ENCODE data around the gene TMED8. TPM values are rescaled to one million over a fixed set of nuclear protein-coding genes. Genes with fewer than 3 reads are reported as not detected.
"Not testable (repeated sequence)": the region's sequence is repeated elsewhere in the genome, so short reads cannot be mapped to it uniquely, and the experiment has no call there.

Gene TMED8
- total RNA-seq, 1 experiment from 2014 or later, result 3.1 TPM

DNA sequence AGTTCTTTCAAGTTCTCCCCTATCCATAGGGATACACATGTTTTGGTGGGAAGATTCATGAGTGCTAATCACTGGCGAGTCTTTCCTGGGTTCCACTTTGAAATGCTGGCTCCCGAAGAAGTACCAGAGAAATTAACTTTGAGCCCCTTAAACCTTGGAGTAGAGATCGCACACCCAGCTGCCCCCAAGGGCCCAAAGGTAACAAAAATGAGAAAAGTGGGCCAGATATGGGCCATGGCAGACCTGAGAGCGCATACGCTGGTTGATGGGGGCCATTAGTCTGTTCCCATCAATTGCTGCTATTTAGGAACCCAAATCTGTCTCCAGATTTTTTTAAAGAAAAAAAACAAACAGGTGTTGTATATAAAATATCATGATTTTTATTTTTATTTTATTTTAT lies 53.9 kb downstream of the TMED8 start:
- no peak for DNase-seq (ENCODE audit: low spot score)

DNA sequence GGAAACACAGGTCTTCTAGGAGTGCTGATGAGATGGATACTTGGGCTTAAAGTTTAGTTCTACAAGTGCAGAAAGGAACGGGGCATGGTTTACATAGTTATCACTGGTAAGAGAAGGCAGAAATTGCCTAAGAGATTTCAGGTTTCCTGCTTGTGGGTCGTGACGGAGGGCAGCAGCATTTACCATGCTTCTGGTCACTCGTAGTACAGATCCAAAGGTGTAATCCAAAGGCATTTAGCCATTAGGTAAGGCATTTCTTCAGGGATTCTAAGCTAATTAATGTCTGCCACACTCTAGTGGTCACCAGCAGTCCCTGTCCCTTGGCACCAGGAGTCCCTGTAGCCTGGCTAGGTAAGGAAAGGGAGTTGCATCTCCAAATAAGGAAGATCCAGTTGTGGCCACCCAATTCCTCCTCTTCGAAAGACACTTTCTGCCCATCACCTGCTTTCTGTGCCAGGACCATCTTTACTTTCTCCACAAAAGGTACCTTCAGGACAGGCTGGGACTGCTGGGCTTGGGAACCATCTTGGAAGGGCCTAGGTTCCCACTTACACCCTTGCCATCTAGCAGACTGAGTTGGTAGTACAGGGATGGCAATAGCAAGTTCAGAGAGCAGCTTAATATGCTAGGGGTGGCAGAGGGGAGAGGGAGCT lies 54.5 kb downstream of the TMED8 start:
- no peak for DNase-seq (ENCODE audit: low spot score)

DNA sequence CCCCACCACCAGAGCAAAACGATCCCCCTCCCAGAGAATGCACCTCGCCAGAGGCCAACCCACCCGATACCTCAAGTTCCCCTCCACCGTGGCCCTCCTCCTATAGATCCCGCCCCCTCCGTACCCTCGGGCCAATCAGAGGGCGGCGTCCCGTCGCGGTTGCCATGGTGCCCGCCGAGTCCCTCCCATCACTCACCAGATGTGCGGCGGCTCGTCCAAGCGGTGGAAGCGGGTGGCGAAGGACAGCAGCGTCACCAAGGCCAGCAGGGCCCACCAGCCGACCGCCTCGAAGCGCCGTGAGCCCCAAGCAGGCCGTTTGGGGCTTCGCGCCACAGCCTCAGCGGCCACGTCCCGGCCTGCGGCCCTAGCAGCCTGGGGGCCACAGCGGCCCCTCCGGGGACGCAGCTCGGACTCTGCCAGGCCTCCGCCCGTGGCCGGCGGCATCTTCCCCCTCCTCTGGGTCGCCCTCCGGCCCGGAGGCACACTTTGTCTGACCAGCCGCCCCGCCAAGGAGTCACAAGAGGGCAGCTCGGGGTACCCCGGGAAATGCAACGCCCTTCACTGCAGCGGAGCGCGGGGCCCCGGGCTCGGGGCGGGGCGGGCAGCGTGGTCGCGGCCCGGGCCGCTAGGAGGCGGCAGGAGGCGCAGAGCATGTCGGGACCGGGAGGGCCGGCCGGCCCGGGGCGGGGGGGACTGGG lies 56.5 kb downstream of the TMED8 start, which contains the start of gene POMT2:
TSS of gene POMT2 (minus strand) at position 646 of the 698 bp plus-strand sequence. CDS start at position 444, 202 bp downstream.
- DNase-seq (ENCODE audit: low spot score), result peak; percentile 82

DNA sequence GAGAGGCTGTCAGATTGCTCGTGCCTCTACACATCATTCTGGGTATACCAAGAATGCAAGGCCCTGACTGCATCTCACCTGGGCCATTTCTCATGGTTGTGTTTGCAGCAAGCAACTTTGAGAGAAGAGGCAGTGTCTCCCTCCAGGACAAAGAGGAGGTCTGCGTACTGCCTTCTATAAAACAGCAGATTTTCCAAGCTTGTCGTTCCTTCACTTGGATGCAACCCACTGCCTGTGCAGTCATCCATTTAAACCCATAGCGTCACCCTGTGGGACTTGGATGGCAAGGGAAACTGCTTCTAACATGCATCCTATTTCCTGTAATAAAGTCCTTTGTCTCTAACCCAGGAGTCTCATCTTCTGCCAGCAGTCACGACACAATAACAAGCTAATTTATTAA lies 57.5 kb downstream of the TMED8 start:
- no peak for DNase-seq (ENCODE audit: low spot score)

DNA sequence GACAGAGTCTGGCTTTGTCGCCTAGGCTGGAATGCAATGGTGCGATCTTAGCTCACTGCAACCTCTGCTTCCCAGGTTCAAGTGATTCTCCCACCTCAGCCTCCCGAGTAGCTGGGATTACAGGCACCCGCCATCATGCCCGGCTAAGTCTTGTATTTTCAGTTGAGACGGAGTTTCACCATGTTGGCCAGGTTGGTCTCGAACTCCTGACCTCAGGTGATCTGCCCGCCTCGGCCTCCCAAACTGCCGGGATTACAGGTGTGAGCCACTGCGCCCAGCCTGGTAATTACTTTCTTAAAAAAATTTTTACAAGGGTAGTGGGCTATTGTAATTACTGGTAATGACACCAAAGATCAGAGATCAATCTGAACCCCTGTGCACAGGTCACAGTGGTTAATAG lies 58.1 kb downstream of the TMED8 start:
- not testable (repeated sequence) for DNase-seq (ENCODE audit: low spot score)

DNA sequence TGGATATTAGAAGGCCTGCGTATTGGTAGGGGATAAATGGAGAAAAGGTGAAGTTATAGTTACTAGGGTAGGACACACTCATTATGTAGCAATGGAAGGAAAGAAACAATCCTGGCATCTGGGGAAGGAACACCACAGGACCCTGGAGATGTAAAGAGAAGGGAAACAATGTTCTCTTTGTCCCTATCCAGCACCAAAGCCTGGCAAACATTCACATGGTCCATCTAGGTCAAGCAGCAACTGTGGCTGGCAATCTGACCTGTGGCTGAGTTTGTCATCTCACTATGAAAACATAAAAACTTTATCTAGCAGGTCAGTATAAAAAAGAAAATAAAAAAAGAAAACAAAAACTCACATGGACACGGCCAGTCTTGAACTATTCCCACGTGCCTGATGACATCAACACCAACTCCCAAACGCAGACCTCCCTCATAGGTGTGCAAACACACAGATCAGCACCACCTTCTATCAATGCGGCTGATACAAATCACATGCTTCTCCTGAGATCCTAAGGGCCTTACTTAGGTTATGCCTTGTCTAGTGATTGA lies 58.8 kb downstream of the TMED8 start:
- no peak for DNase-seq (ENCODE audit: low spot score)

DNA sequence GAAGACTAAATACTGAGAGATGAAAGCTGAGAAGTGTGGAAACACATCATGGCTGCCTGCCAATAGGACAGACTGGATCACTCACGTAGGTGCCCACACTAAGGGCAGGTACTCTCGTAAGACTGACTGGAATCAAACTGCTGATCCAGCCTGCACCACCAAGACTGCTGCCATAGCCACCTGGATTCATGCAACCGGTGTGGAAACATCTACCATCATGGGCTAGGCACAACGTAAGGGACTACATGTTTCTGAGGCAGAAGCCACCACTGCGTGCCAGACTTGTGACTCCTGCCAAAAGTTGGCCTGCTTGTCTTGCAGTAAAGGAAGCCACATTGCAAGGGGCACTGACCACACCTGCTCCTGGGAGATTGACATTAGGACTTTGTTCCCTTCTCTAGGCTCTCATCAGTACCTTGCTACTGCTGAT lies 60.0 kb downstream of the TMED8 start:
- no peak for DNase-seq (ENCODE audit: low spot score)

DNA sequence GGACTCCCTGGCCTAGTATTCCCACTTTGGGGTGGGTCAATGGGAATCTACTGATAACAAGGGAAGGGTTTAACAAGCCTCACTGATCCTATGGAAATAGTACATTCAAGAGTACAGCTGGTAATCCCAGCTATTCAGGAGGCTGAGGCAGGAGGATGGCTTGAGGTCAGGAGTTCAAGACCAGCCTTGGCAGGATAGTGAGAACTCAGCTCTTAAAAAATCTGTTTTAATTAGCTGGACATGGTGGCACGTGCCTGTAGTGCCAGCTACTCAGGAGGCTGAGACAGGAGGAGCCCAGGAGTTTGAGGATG lies 60.7 kb downstream of the TMED8 start:
- DNase-seq (ENCODE audit: low spot score), result no peak

DNA sequence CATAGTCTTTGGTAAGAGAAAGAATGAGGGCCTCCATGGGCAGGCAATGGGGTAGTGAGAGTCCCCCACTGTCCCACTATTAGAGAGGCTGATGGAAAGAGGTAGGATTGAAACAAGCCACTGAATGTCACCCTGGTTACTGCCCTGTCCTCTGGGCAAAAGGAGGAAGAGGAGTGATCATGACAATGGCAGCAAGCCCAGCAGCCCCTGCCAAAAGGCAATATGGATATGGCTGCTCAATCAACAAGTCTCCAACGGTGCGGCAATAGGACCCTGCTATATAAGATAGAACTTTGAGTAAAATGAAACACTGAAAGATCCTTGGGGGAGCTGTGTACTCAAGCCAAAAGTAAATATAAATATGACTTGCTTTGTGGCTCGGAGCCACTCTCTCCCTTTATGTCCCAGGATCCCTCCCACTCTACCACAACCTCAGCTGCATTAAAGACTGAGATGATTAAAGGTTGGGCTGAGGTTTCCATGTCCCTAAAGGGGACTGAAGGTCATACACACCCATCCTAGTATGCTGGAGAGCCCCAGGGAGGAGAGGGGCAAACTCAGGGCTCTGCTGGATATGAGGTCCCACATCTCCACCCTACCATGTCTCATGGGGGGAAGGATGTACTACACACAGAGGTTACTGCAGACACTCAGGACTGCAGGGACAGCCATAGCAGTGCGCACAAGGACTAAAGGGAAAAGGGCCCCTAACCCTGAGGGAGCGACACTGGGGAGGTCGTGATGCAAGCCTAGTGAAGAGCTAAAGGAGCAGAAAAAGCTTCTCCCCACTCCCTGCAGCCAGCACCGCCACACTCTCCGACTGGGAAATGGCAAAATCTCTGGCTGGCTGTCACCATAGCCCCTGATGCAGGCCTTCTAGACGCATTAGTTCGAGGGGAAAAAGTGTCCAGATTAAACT lies 62.1 kb downstream of the TMED8 start:
- DNase-seq (ENCODE audit: low spot score), result no peak

DNA sequence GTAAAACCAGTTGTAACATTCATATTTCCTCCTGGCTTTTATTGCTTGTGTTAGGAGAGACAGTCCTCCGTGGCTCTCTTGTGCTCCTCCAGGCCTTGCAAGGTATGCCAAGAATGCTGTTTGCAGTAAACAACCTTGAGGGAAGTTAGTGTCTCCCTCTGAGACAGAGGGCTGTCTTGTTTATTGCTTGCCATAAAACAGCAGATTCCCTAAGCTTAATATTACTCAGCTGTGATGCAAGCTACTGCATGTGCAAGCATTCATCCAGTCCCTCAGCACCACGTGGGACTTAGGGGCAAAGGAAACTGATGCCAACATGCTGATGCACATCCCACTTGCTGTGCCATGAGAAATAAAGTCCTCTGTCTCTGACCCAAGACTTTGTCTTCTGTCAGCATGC lies 62.9 kb downstream of the TMED8 start:
- no peak for DNase-seq (ENCODE audit: low spot score)

DNA sequence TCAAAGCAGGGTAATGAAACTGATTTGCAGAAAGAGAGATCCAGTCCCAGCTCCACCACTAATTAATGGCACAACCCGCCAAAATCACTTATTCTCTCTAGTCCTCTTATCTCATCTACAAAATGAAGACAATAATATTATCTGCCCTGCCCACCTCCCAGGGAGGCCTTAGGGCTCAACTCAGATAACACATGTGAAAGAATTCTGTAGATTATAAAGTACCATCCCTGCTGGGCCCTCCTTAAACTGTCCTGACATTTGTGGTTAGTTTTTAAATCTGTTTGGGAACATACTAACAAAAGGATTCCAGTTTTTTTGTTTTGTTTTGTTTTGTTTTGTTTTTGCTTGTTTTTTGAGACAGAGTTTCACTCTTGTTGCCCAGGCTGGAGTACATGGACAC lies 63.5 kb downstream of the TMED8 start:
- DNase-seq (ENCODE audit: low spot score), result no peak

DNA sequence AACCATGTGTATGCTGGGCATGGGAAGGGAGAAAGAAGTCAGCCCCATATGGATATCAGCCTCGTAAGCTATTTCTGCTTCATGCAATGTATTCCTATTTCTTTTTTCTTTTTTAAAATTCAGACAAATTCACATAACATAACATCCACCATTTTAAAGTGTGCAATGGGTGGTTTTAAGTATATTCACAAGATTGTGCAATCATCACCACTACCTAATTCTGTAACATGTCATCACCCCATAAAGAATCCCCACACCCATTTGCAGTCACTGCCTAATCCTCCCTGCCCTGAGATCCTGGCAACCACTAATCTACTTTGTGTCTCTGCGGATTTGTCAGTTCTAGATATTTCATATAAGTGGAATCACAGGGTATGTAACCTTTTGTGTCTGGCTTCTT lies 65.7 kb downstream of the TMED8 start:
- DNase-seq (ENCODE audit: low spot score), result no peak

DNA sequence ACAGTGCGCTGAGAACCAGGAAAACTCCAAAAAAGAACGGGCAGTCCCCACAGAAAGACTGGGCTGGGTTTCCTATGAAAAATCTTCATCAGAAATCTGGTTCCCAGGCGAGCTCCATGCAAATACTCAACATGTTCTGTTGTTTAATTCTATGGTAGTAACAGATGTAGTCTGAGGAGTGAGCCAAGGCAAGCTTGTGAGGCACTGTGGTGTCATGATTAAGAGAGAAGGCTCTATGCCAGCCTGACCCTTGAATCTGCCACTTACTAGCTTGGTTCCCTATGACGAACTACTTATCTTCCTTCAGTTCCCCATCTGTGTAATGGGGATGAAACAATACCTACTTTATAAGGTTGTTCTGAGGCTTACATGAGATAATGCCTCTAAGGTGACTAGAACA lies 66.9 kb downstream of the TMED8 start:
- DNase-seq (ENCODE audit: low spot score), result no peak

DNA sequence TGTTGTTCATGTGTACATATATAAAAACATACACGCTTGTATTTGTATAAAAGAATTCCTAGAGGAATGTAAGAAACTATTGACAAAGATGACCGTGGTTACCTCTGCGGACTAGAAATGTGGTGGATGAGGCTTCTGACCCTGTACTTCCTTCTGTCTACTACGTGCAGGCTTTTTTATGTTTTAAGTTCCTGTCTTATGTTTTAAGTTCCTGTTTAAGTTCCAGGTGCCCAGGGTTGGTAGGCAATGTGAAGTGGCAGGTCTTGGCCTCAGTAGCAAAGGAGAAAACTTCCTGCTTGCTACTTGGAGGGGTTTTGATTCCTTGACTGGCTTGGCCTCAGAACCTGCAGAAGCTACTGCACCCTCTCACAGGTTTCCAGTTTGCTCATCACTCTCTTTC lies 67.8 kb downstream of the TMED8 start:
- DNase-seq (ENCODE audit: low spot score), result no peak

DNA sequence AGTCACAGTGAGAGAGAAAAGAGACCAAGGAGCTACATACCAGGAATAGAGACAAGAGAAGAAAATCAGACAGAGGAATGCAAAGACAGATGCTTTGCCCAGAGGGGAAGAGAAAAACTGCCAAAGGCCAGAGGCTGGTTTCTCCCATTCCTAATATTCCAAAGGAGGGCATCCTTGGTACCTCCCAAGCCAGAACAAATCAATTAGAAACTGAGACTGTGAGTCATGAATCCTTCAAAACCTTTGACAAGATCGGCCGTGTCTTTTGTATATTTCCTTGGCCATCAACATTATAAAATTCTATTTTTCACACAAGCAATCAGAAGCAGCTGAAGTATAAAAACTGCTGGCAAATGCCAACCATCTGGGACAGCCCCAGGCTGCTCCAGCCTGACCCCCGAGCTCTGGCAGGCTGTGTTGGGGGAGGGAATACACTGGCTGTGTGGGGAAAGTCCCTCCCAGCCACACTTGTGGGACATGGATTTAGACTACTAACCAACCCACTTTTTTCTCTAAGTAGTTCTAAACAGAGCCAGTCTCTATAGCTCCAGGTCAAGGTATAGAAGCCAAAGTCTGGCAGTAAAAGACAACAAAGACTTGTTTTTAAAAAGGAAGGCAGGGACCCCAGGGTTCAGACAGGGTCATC lies 69.9 kb downstream of the TMED8 start:
- DNase-seq (ENCODE audit: low spot score), result no peak

DNA sequence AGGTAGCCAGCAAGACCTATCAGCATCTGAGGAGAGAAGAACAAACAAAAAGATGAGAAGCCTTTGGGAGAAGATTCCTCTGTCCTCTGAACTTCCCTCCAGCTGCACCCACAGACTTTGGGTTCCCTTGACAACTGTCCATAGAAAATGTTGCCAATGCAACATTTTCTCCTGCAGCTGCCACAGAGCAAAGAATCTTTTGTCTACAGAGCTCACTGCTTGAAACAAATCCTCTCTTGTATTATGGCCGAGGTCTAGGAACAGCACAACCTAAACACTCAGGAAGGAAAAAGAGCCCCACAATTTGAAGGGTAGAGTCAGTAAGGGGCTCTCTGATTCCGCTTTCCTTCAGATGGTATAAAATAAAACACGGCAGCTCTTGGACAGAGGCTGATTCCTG lies 70.5 kb downstream of the TMED8 start:
- DNase-seq (ENCODE audit: low spot score), result no peak

DNA sequence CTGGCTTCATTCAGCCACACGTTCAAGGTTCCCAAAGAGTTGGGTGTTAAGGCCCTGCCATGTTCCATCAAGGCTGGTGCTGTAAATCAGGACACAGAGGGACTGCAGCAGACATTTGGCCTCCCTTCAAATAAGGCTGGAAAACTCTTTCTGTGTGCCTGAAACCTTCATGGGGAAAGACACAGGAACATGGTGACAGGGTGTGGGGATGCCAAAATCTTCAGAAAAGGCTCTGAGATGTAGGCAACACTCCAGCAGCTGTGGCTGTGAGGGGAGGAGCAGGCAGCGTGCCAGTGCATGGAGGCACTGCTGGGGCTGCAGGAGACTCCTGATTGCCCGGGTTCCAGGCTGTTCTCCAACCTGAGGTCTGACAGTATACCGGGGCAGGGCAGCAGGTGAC lies 71.2 kb downstream of the TMED8 start:
- no peak for DNase-seq (ENCODE audit: low spot score)

DNA sequence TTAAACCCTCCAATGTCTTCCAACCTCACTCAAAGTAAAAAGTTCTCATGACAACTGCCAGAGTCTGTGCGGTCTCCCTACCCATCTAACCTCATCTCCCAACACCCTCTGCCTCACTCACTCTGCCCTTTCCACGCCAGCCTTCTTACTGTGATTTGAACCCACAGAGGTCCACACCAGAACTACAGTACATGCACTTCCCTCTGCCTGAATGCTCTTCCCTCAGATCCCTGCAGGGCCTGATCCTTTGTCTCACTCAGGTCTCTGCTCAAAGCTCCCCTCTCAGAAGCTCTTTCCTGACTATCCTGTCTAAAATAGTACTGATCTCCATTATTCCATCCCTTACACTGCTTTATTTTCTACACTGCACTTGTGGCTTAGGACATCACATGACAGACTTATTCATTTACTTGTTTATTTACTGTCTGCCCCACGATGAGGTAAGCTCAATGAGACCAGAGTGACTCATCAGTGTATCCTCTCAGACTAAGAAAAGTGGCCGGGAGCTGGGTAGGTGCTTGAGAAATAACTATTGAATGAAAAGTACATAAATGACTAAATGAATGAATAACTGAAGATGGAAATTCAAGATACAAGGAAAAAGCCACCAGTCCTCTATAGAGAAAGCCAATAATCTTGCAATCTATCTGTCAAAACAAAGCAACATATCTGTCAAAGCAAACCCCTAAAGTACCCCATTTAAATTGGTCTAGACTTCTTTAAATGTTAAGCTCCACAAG lies 73.3 kb downstream of the TMED8 start:
- peak; percentile 58 for DNase-seq (ENCODE audit: low spot score)

DNA sequence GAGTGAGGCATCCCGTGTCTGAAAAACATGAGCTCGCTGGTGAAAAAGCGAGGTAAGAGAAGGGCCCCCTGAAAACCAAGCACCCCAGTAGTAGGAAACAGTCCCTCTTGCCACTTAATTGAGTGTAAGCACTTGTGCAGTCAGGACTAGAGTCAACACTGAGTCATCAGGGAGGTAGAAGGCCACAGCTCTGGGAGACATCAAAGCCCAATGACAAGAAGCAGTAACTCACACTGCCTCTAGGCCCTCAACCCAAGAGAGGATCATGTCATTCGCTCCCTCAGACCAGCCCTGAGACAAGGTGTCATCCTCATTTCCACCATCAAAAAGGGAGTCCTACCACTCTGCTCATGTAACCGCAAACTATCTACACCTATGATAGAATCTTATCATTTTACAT lies 74.0 kb downstream of the TMED8 start:
- DNase-seq (ENCODE audit: low spot score), result no peak

DNA sequence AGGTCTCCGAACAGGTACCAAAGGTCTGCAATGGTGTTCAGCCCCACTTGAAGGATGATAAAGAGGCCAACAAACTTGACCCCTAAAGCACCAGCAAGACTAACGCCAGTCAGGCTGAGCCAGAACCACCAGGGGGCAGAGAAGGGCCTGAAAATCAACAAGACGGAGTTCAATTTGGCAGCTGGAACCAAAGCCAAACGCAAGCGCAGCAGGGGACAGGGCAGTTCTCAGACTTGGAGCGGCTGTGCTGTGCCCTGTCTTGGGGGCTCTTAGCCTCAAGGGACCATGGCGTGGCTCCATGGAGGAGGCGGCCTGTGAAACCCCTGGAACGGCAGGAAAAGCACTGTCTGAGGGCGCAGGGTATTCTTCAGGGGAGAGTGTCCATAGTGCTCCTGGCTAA lies 75.8 kb downstream of the TMED8 start:
- DNase-seq (ENCODE audit: low spot score), result peak; percentile 61

DNA sequence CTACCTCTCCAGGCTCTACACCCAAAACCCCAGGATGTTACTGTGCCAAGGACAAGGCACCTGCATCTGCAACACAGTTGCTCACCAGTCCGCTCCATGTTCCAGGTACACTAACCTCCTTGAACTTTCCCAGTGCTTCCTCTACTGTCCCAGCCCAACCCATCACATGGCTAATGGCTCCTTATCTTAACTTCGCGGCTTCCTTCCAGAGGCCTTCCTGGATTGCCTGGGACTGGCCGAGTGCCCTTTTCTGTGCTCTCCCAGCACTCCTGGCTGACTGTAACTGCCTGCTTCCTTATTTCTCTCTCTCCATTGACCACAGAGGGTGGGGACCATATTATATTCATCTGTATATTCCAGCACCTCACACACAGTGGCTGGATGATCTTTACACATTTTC lies 77.1 kb downstream of the TMED8 start:
- DNase-seq (ENCODE audit: low spot score), result no peak

All from HT-29 (cell line).